Caki2 (cell line): ENCODE data around the gene HOXD1. TPM values are rescaled to one million over a fixed set of nuclear protein-coding genes. Genes with fewer than 3 reads are reported as not detected.

Source experiments
- DNase-seq: peaks from one replicate; pipeline ENCODE4 v3.0.0-alpha.2; 2015; ENCODE audit warnings: low read depth
- in situ Hi-C: cut with HindIII; loops from 2 replicates; pipeline ENCODE4 v1.10.0; 2016; ENCODE audit warnings: low sequenced_read_pairs, low pct_unique_long_range_greater_than_20kb, mixed read lengths
- total RNA-seq: library from RNA; depleted of rRNA; stranded (reverse); fragments of >200 nt; shearing (Covaris generic); gene quantifications from 2 replicates; pipeline ENCODE4 v1.2.3, GENCODE V29; 2014; ENCODE audit warnings: low replicate concordance

The HOXD1 gene
- total RNA-seq, 1 experiment from 2014 or later, result 2.4 TPM

- no peak for DNase-seq
- in situ Hi-C loops, result no loop called here
These were observed 13.4 kb upstream of the HOXD1 start for GRCh38 chr2:176174824-176175708.

GRCh38 chr2:176175709-176176607 is 12.5 kb upstream of the HOXD1 start:
- in situ Hi-C loops, result no loop called here
- no peak for DNase-seq

- no peak for DNase-seq
- in situ Hi-C loops, result no loop called here
These were observed 10.9 kb upstream of the HOXD1 start for GRCh38 chr2:176177580-176178037.

GRCh38 chr2:176178038-176178756 is 10.3 kb upstream of the HOXD1 start:
- peak; percentile 57 for DNase-seq
- in situ Hi-C loops, result no loop called here

GRCh38 chr2:176178757-176179295 is 9.6 kb upstream of the HOXD1 start:
- in situ Hi-C loops, result no loop called here
- DNase-seq, result peak; percentile 31

- DNase-seq, result no peak
- in situ Hi-C loops, result no loop called here
These were observed 6.9 kb upstream of the HOXD1 start for GRCh38 chr2:176181551-176181950.

- in situ Hi-C loops, result no loop called here
- DNase-seq, result no peak
These were observed 5.8 kb upstream of the HOXD1 start for GRCh38 chr2:176182671-176183070.

- DNase-seq, result no peak
- in situ Hi-C loops, result no loop called here
These were observed 3.7 kb upstream of the HOXD1 start for GRCh38 chr2:176184749-176185148.

GRCh38 chr2:176186024-176186423 is 2.4 kb upstream of the HOXD1 start:
- in situ Hi-C loops, result no loop called here
- no peak for DNase-seq

GRCh38 chr2:176187200-176187898 is 1.1 kb upstream of the HOXD1 start:
- in situ Hi-C loops, result no loop called here

GRCh38 chr2:176188774-176189680 is 559 bp downstream of the HOXD1 start:
- DNase-seq, result no peak
- in situ Hi-C loops, result no loop called here

More at GRCh38 chr2:176187200-176187898, 1.1 kb upstream of the HOXD1 start:
- peak; percentile 16 for DNase-seq

GRCh38 chr2:176189681-176190641 is 1.5 kb downstream of the HOXD1 start:
- in situ Hi-C loops, result no loop called here
- DNase-seq, result no peak

- DNase-seq, result no peak
- in situ Hi-C loops, result no loop called here
These were observed 3.9 kb downstream of the HOXD1 start for GRCh38 chr2:176192351-176192750.

- in situ Hi-C loops, result no loop called here
- no peak for DNase-seq
These were observed 4.6 kb downstream of the HOXD1 start for GRCh38 chr2:176193048-176193447.

GRCh38 chr2:176199902-176200301 is 11.4 kb downstream of the HOXD1 start:
- no peak for DNase-seq
- in situ Hi-C loops, result no loop called here

GRCh38 chr2:176200971-176201370 is 12.5 kb downstream of the HOXD1 start:
- DNase-seq, result no peak
- in situ Hi-C loops, result no loop called here
